DOHH2 (cell line): ENCODE results near the gene SLAIN1.

Experiments
- H3F3A ChIP-seq: fragments of 200-600 bp; sonication (generic), shearing (Covaris generic); 2 replicates; pipeline ENCODE4 v1.6.0; 2016; ENCODE audit warnings: antibody characterized with exemption, mild to moderate bottlenecking; ENCODE audit not compliant: control insufficient read depth, insufficient read depth
- H3K27ac ChIP-seq: fragments of 200-600 bp; sonication (generic); 2 replicates; pipeline ENCODE4 v1.5.1; 2014; ENCODE audit warnings: low read depth, mild to moderate bottlenecking, low read length, moderate library complexity
- H3K27me3 ChIP-seq: fragments of 200-600 bp; sonication (generic); 2 replicates; pipeline ENCODE4 v1.6.1; 2014; ENCODE audit warnings: mild to moderate bottlenecking, low read length, mixed read lengths; ENCODE audit not compliant: control insufficient read depth
- H3K36me3 ChIP-seq: fragments of 200-600 bp; sonication (generic); 2 replicates; pipeline ENCODE4 v1.6.1; 2014; ENCODE audit warnings: mild to moderate bottlenecking, low read length, moderate library complexity, mixed read lengths; ENCODE audit not compliant: control insufficient read depth
- H3K4me1 ChIP-seq: fragments of 200-600 bp; sonication (generic); 2 replicates; pipeline ENCODE4 v1.6.1; 2014; ENCODE audit warnings: mild to moderate bottlenecking, low read length, mixed read lengths; ENCODE audit not compliant: control insufficient read depth
- H3K4me2 ChIP-seq: fragments of 200-600 bp; sonication (generic); 2 replicates; pipeline ENCODE4 v1.6.0; 2014; ENCODE audit warnings: mild to moderate bottlenecking, low read length, moderate library complexity
- H3K4me3 ChIP-seq: fragments of 200-600 bp; sonication (generic); 2 replicates; pipeline ENCODE4 v1.5.1; 2014; ENCODE audit warnings: mild to moderate bottlenecking, low read length, mixed read lengths
- H3K79me2 ChIP-seq: fragments of 200-600 bp; sonication (generic); 2 replicates; pipeline ENCODE4 v1.6.1; 2014; ENCODE audit warnings: mild to moderate bottlenecking, low read length, mixed read lengths; ENCODE audit not compliant: control insufficient read depth
- H3K9me2 ChIP-seq: fragments of 200-600 bp; sonication (generic); replicated peaks from 2 replicates; pipeline ENCODE4 v1.6.1; 2014; ENCODE audit warnings: mild to moderate bottlenecking, low read length, mixed read lengths; ENCODE audit not compliant: control insufficient read depth
- H3K9me3 ChIP-seq: fragments of 200-600 bp; sonication (generic); 2 replicates; pipeline ENCODE4 v1.6.1; 2014; ENCODE audit warnings: antibody characterized with exemption, low read length, mixed read lengths; ENCODE audit not compliant: control insufficient read depth, insufficient read depth
- H4K20me1 ChIP-seq: fragments of 200-600 bp; sonication (generic); 2 replicates; pipeline ENCODE4 v1.6.0; 2014; ENCODE audit warnings: low read depth, mild to moderate bottlenecking, antibody characterized with exemption, low read length, moderate library complexity; ENCODE audit not compliant: control insufficient read depth, insufficient read depth
- CTCF ChIP-seq: fragments of 200-600 bp; sonication (generic); IDR thresholded peaks from one replicate; pipeline ENCODE4 v1.5.1; 2014; ENCODE audit warnings: antibody characterized with exemption, mild to moderate bottlenecking, low read depth, low read length; ENCODE audit not compliant: poor library complexity, severe bottlenecking
- EZH2phosphoT487 ChIP-seq: fragments of 200-600 bp; sonication (generic); IDR thresholded peaks from 2 replicates; pipeline ENCODE4 v1.6.1; 2017; ENCODE audit warnings: borderline replicate concordance, mild to moderate bottlenecking, antibody characterized with exemption, low read length, moderate library complexity, mixed read lengths

Gene SLAIN1

GRCh38 chr13:77811981-77812380, 114.5 kb downstream of the SLAIN1 start:
- Histone ChIP-seq H3K9me2 (no peaks in the 10 kb centered on the region), H3K4me1 (no peaks in the 10 kb centered on the region), H3K27me3 (peaks cover 3% of the 10 kb centered on the region; the same call in 1 of the 2 replicates), H3K27ac (no peak overlapping the region), H3K79me2 (no peaks in the 10 kb centered on the region), H3K9me3 (no peaks in the 10 kb centered on the region), H3K36me3 (no peaks in the 10 kb centered on the region), H4K20me1 (no peaks in the 10 kb centered on the region), H3F3A (no peaks in the 10 kb centered on the region), H3K4me3 (no peak overlapping the region), H3K4me2 (no peak overlapping the region)
- TF ChIP-seq EZH2phosphoT487 = no peak
- no peak for TF ChIP-seq CTCF
